Fibroblast of peridontal ligament (primary cell): ENCODE results near the gene CEP104.

Experiments used
- DNase-seq: peaks from one replicate; pipeline ENCODE4 v3.0.0-alpha.2; 2010; ENCODE audit errors: extremely low read depth

The CEP104 gene

DNA sequence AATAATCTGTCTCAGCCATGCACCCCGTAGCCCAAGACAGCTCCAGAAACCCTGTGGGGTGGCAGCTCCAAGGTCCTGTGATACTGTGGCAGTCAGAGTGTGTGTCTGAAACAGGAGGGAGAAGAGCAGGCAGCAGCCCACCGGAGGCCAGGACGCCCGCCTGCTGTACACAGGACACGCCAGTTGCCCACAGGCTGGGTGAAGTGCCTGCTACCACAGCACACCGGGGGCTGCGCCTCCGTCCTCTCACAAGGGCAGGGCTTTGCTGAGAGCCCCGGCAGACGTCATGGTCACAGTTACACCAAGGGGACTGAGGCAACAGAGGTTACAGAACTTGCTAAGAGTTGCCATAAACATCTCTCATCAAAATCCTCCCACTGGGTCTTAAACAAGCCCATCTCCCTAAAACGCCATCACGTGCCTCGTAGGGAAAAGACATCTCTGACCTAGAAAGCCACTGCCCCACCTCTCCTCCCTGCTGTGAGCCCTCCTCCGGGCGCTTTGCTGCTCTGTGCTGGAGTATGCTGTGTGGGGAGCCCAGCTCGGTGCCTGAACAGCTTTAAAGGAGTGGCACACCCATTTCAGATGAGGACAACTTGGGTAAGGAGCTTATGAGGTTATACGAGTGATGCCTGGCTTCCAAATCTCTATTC is 37.7 kb upstream of the CEP104 start:
- no peak for DNase-seq

DNA sequence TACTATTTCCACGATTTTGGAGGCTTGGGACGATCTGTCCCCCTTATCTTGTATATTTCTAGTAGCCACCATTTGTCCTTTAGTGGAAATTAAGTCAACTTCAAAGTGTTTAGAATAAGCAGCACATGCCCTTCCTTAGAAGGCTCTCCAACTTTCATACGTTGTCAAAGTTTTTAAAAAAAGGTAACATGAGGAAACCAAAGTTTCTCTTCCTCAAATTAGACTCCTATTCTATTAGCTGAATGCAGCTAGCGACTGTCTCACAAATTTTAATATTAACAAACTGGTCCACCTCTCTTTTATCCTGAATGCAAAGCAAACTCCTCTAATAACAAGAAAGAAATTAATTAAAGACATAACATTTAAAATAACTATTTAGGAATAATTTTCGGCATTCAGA is 36.2 kb upstream of the CEP104 start:
- no peak for DNase-seq

DNA sequence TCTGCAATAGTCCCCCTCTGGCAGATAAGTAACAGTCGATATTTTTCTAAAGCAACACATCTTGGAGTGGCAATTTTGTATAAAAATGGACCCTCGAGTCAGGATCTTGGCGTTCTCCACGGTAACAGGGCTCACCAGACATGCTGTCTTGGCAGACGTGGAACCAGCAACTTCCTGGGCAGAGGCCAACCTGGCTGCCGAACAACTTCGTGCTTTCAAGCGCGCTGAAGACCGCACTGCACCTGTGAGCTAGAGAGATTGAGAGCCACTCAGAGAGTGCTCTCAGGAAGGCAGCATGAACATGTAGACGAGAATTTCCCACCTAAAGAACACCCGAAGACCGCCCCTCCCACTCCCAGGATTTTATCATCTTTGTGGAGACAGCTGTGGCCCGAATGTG is 35.7 kb upstream of the CEP104 start:
- DNase-seq, result no peak

DNA sequence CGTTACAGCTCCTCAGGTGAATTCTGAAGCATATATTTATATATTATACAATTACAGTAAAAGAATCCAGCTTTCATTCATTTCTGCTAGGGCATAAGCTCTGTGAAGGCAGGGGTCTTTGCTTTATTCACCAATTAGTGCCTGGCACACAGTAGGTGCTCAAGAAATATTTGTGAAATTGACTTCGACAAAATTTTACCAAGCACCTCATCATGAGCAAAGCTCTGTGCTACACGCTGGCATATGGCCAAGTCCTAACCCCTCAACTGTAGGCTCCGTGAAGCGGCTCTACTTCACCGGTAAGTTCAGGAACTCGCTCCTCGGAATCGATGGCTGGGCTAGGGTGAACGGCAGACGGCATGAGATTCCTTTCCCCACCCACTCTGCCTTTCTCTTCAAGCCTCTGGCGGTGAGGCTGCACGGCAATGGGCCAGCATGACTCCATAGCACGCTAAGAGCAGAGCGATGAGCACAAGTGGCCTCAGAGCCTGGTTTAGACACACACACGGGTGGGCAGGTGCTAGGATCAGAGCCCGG is 34.4 kb upstream of the CEP104 start:
- no peak for DNase-seq

DNA sequence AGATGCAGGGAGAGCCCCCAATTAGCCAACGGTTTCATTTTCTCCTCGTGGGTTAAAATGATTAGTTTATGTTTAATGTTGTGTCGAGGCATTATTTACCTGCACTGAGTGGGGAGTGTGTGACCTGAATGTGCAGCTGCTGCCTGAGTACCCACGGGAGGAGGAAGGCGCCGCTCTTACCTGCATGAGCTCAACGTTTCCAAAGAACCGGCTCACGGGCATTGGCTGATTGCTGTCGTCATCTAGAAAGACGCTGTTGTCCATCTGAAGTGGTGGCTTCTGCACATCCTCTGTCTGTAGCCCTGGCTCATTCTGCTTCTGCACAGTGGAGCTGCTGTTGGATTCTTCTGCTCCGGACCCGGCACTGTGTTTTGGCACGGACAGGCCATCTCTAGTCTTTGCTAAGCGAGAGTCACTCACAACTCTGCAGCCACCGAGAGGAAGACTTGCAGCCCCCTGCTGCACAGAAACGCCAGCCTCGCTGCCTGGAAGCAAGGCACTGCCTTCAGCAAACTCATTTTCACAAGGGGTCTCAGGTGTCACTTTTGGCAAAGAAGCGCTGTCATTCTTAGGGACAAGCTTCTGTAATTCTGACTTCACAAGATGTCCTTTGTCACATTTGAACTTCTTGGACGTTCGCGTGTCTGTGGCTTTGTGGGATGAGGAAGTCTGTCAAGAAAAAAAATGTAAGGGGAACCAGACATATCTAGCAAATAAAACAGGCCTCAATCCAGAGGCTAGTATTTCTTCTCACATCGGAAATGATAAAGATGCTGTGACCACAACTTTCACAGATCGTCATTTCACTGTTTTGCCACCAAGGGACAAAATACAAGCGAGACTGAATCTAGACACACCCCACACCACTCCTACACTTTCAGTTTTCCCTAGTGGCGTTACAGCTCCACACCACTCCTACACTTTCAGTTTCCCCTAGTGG is 33.6 kb upstream of the CEP104 start:
- DNase-seq, result no peak

DNA sequence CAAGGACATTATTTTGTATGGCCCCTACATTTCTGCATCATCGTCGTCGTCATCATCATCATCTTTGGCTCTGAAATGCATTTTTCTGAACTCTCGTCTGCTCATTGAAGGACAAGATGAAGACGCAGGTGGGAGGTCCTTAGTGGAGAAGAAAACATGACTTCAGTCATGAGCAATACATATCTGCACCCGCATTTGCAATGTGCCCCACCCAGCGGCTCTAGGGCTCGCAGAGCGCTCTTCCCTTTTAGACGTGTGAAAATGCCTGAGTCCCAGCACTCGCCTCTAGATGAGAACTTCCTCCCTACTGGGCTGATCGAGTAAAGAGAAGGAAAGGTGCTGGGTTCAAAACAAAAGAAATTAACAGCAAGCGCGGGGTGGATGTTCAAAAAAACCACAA is 32.9 kb upstream of the CEP104 start:
- no peak for DNase-seq

DNA sequence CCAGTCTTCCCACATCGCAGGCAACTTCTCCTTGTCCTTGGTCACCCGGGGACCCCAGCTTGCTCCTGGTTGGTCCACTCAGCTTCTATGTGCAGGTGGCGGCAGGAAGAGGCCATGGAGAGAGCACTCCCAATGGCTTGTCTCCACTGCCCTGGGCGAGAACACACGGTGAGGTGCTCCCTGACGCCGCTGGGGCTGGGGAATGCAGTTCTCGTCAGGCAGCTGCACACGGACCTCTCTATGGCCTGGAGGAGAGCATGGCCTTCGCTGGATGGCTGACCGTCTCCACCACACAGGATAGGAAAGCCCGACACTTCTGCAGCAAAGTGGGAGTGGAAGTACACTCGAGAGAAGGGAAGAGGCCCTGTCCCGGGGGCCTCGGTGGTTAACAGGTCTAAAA is 31.3 kb upstream of the CEP104 start:
- DNase-seq, result no peak

DNA sequence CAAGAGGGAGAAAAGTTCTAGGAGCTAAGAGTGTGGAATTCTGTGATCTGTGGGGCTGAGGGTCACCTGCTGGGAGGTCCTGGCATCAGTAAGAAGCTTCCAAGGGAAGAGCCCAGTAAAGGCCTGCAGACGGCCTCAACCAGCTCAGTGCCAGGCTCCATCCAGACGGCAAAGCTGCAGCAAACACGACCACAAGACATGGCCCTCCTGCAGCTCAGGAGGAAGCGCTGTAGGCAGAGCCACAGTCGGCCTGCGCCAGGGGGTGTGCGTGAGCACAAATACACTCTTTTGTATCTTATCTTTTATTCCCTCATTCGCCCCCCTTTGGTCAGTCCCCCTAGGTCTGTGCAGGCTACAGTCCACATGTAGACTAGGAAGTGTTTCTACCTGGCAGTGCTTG is 29.7 kb upstream of the CEP104 start:
- DNase-seq, result no peak

DNA sequence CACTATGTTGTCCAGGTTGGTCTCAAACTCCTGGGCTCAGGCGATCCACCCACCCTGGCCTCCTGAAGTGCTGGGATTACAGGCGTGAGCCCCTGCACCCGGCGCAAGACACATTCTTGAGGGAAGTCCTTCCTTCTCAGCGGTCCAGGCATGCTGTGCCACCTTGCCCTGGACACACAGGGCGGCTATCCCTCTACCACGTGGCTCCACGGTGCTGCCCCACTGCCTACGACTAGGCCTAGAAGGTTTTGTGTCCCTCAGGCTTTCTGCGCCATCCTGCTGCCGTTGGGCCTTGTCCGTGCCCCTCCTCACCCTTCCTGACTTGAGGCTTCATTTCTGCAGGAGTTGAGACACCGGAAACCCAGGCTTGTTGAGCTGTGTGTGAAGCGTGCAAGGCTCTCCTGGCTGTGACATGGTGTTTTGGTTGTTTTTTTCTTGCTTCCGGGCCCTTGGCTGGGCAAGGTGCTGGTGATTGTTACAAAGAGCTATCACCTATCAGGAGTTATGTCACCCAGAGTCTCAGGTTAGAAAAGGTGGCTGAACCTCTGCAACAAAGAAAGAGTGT is 29.2 kb upstream of the CEP104 start:
- DNase-seq, result no peak

DNA sequence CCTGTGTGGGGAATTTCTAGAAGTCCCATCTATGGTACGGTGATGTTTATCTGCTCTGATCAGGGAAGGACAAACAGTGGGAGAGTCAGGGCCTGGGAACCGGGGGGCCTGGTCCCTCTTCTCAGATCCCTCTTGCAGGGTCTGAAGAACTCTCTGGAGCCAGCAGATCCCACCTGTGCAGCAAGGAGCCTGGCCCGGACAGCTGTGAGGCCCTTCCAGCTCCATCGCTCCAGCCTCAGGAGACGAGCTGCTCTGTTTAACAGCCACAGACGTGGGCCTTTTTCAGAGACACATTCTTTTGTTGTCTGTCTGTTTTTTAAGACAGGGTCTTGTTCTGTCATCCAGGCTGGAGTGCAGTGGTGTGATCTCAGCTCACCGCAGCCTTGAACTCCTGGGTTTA is 28.6 kb upstream of the CEP104 start:
- DNase-seq, result no peak

DNA sequence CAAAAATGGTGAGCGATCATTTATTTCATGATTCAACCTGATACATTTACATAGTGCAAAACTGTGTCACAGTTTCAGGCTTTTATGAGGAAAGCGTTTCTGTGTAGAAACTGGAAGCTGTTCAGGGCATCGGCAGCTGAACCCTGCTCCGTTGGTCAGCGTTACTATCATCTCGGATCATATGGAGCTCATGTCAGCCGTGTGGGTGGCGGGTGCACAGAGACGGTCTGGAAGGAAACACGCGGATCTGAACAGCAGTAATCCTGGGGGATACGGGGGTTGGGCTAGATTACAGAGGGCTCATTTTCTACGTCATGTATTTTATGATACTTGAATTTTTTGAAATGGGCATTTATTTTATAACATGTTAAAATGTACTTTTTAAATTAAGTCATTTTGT is 28.0 kb upstream of the CEP104 start:
- DNase-seq, result no peak

DNA sequence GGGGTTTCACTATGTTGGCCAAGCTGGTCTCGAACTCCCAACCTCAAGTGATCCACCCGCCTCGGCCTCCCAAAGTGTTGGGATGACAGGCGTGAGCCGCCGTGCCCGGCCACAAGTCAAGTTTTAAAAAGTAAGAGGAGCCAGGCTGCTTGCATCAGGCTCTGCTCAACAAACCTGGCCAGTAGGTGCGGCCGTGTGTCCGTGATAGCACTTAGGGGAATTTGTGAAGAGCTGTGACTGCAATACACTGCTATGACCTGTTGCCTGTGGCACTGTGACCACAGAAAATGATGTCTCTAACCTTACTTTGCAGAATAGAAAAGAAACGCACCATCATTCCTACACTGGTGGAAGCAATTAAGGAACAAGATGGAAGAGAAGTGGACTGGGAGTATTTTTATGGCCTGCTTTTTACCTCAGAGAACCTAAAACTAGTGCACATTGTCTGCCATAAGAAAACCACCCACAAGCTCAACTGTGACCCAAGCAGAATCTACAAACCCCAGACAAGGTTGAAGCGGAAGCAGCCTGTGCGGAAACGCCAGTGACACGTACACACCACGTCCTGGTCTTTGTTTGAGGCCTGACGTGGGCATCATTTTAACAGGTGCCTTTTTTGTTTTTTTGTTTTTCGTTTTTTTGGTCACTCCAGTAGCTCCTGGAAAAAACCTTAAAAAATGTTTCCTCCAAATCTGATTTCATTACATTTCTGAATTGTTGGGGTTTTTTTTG is 26.3 kb upstream of the CEP104 start:
- DNase-seq, result no peak

DNA sequence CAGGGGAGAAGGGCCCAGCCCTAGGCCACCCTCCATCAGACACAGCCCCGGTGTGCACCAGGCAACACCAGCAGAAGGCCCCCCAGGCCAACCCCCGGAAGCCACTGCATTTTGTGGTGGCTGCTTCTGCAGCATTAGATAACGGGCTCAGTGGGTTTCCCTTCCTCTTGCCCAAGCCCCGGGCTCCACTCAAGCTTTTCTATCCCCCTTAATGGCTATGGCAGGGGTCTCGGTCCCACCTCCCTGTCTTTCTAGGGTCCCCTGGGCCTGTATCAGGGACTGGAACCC is 24.1 kb upstream of the CEP104 start:
- no peak for DNase-seq

DNA sequence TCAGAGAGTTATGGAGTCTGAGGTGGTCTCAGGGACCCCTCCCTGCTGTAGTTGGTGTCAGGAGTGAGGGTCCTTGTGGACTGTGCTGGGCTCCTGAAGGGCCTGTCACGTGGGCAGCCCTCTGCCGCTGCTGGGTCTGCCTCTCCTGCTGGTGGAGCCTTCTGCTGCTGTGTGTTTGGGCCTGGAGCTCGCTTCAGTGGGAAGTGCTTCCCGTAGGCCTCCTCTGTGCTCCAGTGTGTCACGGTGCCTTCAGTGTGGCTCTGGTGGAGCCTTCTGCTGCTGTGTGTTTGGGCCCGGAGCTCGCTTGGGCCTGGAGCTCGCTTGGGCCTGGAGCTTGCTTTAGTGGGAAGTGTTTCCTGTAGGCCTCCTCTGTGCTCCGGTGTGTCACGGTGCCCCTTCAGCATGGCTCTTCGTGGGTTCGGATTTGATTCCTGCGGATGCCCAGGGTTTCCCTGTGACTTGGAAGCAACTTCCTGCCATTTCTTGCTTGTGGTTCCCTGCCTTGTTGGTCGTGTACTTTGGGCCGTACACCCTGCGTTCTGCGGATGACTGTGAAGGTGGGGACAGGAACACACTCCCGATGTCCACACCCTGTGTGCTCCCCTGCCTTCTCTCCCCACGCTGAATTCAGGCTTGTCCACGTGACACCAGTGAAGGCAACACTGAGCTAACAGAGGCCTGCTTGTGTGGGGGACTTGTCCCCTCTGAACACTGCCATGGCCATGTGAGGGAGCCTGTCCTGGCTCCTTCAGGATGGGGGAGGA is 23.6 kb upstream of the CEP104 start:
- no peak for DNase-seq

DNA sequence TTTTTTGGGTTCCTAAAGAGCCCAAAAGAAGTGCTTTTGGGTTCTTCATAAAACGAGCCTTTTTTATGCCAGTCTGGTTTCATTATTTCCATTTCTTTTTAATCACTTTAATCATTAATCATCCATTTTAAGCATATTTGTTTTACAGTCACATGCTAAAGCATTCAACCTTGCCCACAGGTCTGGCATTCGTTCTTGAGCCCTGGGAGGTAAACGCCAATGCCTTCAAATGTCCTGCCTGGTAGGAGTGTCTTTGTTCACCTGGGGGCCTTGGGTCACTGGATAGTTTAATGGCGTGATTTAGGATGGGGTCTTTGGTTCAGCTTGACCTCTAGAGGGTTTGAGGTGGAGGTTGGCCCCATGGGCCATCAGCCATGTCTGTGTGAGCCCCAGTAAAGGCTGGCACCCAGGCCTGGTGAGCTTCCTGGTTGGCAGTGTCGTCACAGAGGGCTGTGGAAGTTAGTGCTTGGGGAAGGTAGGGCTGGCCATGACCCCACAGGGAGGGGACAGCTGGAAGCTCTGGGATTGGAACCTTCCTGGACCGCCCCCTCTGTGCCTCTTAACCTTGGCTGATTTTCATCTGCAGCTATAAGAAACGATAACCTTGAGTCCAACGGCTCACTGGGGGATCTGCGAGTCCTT is 22.9 kb upstream of the CEP104 start:
- no peak for DNase-seq

DNA sequence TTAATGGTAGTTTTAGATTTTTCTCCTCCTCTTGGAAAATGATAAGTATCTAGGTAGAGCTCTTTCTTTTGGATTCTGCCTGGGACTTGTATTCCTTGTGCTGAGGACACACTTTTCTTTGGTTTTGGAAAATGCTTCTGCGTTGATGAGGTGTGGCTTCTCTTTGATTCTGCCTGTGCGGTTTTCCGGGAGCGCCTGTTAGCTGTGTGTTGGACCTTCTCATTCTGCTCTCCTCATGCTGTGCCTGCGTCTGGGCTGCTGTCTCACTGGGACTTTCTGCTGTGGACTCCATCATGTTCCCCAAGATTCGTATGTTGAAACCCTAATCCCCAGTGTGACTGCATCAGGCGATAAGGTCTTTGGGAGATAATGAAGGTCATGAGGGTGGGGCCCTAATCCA is 22.1 kb upstream of the CEP104 start:
- DNase-seq, result no peak

DNA sequence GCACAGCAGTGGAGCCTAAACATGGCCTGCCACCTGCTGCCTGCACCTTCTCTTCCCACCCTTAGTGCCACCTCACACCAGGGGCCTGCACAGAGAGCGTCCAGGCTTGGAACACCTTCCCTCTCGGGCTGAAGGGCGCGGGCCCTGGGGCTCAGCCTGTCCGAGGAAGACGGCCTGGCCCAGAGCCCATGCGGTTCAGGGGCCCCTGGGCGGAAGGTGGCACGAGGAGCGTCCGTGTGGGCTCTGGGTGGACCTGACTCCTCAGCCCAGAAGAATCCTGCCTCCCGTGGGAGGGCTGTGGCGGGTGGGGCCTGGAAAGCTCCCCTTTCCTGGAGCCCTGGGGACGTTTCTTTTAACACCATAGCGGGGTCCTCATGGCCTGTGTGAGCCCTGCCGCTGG is 19.7 kb upstream of the CEP104 start:
- DNase-seq, result no peak

DNA sequence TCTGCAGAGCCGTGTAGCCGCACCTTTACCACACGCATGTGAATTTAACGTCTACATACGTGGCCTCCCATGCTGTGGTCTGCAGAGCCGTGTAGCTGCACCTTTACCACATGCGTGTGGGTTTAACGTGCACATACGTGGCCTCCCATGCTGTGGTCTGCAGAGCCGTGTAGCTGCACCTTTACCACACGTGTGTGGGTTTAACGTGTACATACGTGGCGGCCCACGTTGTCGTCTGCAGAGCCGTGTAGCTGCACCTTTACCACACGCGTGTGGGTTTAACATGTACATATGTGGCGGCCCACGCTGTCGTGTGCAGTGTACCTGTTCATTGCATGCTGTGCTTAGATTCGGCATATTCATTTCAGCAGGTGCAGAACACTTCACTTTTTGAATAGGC is 17.7 kb upstream of the CEP104 start:
- no peak for DNase-seq

DNA sequence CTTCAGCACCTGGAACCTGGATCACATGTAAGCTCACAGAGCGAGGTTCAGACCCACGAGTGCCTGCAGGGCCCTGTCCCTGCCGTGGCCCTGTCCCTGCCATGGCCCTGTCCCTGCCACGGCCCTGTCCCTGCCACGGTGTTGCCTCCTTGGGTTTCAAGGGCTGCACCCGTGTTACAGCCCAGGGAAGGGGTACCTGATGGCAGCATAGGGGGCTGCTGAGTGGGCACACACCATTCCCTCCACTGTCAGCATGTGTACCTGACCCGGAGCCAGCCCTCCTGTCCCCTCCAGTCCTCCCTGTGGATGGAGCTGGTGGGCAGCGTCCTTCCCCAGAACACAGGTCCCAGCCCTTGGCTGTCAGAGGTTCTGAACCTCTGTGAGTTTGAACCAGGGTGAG is 15.5 kb upstream of the CEP104 start:
- no peak for DNase-seq

DNA sequence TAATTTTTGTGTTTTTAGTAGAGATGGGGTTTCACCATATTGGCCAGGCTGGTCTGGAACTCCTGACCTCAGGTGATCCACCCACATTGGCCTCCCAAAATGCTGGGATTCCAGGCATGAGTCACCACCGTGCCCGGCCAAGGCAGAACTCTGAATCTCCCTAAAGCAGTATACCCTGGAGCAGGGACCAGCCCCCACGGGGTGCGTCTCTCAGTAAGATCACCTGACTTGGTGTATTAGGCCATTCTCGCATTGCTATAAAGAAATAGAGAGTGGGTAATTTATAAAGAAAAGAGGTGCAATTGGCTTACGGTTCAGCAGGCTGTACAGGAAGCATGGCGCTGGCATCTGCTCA is 14.4 kb upstream of the CEP104 start:
- no peak for DNase-seq

DNA sequence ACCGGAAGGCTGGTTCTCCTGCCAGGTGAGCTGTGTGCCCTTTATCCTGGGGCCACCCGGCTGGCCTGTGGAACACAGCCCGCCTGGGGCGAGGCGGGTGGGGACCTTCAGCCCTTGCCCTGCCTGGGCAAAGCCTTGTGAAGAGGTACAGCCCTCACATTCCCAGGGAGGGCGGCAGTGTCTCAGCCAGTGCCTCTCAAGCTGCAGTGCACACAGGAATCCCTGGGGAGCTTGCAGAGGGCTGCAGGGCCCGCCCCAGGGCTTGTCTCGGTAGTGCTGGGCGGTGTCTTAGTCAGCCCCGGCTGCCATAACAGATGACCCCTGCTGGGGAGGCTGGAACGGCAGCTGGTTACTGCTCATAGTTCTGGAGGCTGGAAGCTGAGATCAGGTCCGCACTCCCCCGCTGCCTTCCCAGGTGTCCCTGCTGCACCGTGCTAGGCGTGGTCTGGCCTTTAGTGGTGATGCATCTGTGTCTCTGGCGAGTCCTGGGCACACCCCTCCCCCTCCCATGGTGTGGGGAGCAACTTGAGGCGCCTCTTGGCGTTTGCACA is 12.8 kb upstream of the CEP104 start:
- no peak for DNase-seq
